ENCODE measurements around the gene TMEM87B. TPM values are rescaled to one million over a fixed set of nuclear protein-coding genes. Genes with fewer than 3 reads are reported as not detected.

TMEM87B gene, protein sequence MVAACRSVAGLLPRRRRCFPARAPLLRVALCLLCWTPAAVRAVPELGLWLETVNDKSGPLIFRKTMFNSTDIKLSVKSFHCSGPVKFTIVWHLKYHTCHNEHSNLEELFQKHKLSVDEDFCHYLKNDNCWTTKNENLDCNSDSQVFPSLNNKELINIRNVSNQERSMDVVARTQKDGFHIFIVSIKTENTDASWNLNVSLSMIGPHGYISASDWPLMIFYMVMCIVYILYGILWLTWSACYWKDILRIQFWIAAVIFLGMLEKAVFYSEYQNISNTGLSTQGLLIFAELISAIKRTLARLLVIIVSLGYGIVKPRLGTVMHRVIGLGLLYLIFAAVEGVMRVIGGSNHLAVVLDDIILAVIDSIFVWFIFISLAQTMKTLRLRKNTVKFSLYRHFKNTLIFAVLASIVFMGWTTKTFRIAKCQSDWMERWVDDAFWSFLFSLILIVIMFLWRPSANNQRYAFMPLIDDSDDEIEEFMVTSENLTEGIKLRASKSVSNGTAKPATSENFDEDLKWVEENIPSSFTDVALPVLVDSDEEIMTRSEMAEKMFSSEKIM
- total RNA-seq = 10 to 100 TPM; 20.8 to 31.4 (median 26.5) TPM

GRCh38 chr2:112054847-112055729, at the start of gene TMEM87B:
Gene TMEM87B (plus strand): TSS chr2:112055269. CDS start chr2:112055592, 323 bp downstream.
- peak within 1 kb of the TSS; percentile 98 for H3K27ac ChIP-seq

DNA sequence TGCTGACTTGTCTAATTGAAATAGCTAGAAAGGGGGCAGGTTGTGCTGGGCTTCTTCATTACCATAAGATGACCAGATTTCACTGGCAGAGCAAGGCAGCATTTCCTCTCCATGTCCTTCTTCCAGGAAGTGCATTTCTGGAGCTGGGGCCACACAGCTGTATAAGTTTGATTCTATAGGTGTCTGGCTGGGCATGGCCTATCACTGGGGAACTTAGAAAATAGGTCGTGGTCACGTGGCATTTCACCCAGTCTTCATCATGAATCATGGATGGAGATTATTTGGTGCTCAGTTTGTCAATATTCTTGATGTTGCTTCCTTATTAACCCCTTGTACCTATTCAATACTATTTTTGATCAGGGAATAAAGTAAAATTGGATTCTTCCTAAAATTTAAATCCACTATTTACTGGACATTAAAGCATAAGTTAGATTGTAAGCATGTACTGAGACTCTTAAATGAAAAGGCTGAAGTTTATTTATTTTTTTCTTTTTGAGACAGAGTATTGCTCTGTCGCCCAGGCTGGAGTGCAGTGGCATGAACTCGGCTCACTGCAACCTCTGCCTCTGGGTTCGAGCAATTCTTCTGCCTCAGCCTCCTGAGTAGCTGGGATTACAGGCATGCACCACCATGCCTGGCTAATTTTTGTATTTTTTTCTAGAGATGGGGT, 49.5 kb upstream of the TMEM87B start:
- TF ChIP-seq POLR2A (IDR thresholded peaks at IDR 0.05) = no peak
- TF ChIP-seq POLR2AphosphoS5 (IDR thresholded peaks at IDR 0.05) = no peak
- TF ChIP-seq, protein P1, sequence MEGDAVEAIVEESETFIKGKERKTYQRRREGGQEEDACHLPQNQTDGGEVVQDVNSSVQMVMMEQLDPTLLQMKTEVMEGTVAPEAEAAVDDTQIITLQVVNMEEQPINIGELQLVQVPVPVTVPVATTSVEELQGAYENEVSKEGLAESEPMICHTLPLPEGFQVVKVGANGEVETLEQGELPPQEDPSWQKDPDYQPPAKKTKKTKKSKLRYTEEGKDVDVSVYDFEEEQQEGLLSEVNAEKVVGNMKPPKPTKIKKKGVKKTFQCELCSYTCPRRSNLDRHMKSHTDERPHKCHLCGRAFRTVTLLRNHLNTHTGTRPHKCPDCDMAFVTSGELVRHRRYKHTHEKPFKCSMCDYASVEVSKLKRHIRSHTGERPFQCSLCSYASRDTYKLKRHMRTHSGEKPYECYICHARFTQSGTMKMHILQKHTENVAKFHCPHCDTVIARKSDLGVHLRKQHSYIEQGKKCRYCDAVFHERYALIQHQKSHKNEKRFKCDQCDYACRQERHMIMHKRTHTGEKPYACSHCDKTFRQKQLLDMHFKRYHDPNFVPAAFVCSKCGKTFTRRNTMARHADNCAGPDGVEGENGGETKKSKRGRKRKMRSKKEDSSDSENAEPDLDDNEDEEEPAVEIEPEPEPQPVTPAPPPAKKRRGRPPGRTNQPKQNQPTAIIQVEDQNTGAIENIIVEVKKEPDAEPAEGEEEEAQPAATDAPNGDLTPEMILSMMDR (IDR thresholded peaks at IDR 0.05) = no peak
- no peak for TF ChIP-seq EP300 (IDR thresholded peaks at IDR 0.05)
- H3K27ac ChIP-seq = no peak overlapping the region
- 97% methylated on average over 5 of the region's 5 CpGs for WGBS

More at GRCh38 chr2:112054847-112055729, at the start of gene TMEM87B:
- DNase-seq (ENCODE audit: low spot score in 2 of 2) = peak; percentile 99
- no peaks in the 10 kb centered on the region for H3K9me3 ChIP-seq
- 1% methylated on average over 20 of the region's 90 CpGs for WGBS
- no peaks in the 10 kb centered on the region for H3K27me3 ChIP-seq
- peaks cover 33% of the 10 kb centered on the region for H3K4me1 ChIP-seq
- H3K36me3 ChIP-seq = no peaks in the 10 kb centered on the region
- TF ChIP-seq POLR2A (IDR thresholded peaks at IDR 0.05) (peak in 1 of 2 donors; percentile 25), EP300 (IDR thresholded peaks at IDR 0.05) (no peak), POLR2AphosphoS5 (IDR thresholded peaks at IDR 0.05) (peak in 2 of 3 donors; percentile 79 to 88)
- TF ChIP-seq, protein P1 (IDR thresholded peaks at IDR 0.05) = no peak
- H3K4me3 ChIP-seq = peak within 1 kb of the TSS; percentile 87

GRCh38 chr2:112006076-112006410, 49.0 kb upstream of the TMEM87B start:
- WGBS = 57% methylated on average over 4 of the region's 4 CpGs
- DNase-seq (ENCODE audit: low spot score in 2 of 2) = no peak

More for the DNA sequence above, 49.5 kb upstream of the TMEM87B start:
- DNase-seq (ENCODE audit: low spot score in 2 of 2) = no peak
- Histone ChIP-seq H3K9me3 (no peaks in the 10 kb centered on the region), H3K4me3 (no peak overlapping the region), H3K4me1 (peaks cover 8% of the 10 kb centered on the region), H3K36me3 (peaks cover 17% of the 10 kb centered on the region), H3K27me3 (no peaks in the 10 kb centered on the region)

GRCh38 chr2:112007493-112007892, 47.6 kb upstream of the TMEM87B start:
- WGBS = 84% methylated on average over 2 of the region's 2 CpGs
- TF ChIP-seq EP300 (IDR thresholded peaks at IDR 0.05) = no peak
- no peak for TF ChIP-seq POLR2AphosphoS5 (IDR thresholded peaks at IDR 0.05)
- TF ChIP-seq, protein P1 (IDR thresholded peaks at IDR 0.05) = no peak
- no peak for TF ChIP-seq POLR2A (IDR thresholded peaks at IDR 0.05)
- Histone ChIP-seq H3K4me3 (no peak overlapping the region), H3K9me3 (no peaks in the 10 kb centered on the region), H3K4me1 (peaks cover 5% of the 10 kb centered on the region), H3K36me3 (peaks cover 32% of the 10 kb centered on the region), H3K27me3 (no peaks in the 10 kb centered on the region), H3K27ac (no peak overlapping the region)
- no peak for DNase-seq (ENCODE audit: low spot score in 2 of 2)

More at GRCh38 chr2:112006076-112006410, 49.0 kb upstream of the TMEM87B start:
- Histone ChIP-seq H3K27me3 (no peaks in the 10 kb centered on the region), H3K36me3 (peaks cover 22% of the 10 kb centered on the region), H3K4me1 (peaks cover 8% of the 10 kb centered on the region), H3K4me3 (no peak overlapping the region), H3K9me3 (no peaks in the 10 kb centered on the region), H3K27ac (no peak overlapping the region)
- TF ChIP-seq EP300 (IDR thresholded peaks at IDR 0.05) = no peak
- TF ChIP-seq POLR2AphosphoS5 (IDR thresholded peaks at IDR 0.05) = no peak
- TF ChIP-seq POLR2A (IDR thresholded peaks at IDR 0.05) = no peak
- TF ChIP-seq, protein P1 (IDR thresholded peaks at IDR 0.05) = no peak

All from suprapubic skin (tissue), 4 donors.